Measurements from ENCODE around the gene RNPEPL1.
"Not testable (repeated sequence)": the region's sequence is repeated elsewhere in the genome, so short reads cannot be mapped to it uniquely, and the experiment has no call there.

Gene RNPEPL1, protein sequence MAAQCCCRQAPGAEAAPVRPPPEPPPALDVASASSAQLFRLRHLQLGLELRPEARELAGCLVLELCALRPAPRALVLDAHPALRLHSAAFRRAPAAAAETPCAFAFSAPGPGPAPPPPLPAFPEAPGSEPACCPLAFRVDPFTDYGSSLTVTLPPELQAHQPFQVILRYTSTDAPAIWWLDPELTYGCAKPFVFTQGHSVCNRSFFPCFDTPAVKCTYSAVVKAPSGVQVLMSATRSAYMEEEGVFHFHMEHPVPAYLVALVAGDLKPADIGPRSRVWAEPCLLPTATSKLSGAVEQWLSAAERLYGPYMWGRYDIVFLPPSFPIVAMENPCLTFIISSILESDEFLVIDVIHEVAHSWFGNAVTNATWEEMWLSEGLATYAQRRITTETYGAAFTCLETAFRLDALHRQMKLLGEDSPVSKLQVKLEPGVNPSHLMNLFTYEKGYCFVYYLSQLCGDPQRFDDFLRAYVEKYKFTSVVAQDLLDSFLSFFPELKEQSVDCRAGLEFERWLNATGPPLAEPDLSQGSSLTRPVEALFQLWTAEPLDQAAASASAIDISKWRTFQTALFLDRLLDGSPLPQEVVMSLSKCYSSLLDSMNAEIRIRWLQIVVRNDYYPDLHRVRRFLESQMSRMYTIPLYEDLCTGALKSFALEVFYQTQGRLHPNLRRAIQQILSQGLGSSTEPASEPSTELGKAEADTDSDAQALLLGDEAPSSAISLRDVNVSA

DNA sequence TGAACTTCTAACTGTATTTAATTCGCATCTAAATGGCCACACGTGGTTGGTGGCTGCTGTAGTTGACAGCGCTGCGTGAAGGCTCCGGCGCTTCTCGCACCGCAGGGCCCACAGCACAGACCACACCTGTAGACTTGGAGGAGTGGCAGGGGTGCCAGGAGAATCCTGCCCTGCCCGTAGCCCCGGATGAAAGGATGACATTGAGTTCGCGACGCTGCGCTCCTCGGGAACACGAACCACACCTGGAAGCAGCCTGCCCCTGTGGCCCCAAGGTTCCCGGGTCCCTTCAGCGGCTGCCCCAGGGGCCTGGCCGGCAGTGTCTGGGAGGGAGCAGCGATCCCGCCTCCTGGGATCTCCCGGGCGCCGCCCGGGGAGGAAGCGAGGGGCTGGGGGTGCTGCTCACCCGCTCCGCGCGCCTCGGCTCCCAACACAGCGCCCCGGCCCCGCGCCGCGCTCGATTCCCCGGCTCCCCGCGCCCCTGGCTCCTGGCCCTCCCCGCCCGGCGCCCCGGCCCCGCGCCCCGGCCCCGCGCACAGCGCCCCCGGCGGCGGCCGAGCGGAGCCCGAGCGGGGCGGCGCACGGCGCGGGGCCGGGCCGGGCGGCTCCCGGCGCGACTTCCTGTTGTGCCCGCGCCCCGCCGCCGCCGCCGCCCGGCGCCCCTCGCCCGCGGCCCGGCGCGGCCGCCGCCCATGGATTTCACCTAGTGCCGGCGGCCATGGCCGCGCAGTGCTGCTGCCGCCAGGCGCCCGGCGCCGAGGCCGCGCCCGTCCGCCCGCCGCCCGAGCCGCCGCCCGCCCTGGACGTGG, at the start of gene RNPEPL1:
Gene RNPEPL1, plus strand, starts transcription at position 613 of the 806 bp plus-strand sequence. Its CDS starts 103 bp downstream, at position 716.
- no peak for DNase-seq (ENCODE audit: low read depth, low spot score)

DNA sequence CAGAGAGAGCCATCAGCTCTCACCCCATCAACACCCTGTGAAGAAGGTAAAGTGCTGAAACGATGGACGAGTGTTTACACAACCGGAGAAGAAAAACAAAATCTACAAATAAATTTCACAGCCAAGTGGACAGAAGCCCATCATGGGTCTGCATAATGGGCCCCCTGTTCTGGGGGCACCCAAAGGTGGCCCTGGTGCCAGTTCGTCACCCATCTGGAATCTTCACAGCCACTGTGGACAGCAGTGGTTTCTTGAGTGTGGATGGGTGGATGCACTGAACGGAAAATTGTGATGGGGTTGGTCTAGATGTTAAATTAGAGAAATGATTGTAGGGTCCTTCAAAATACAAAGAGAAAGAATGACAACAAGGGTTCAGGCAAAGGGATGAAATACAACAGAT, 49.3 kb upstream of the RNPEPL1 start:
- no peak for DNase-seq (ENCODE audit: low read depth, low spot score)

DNA sequence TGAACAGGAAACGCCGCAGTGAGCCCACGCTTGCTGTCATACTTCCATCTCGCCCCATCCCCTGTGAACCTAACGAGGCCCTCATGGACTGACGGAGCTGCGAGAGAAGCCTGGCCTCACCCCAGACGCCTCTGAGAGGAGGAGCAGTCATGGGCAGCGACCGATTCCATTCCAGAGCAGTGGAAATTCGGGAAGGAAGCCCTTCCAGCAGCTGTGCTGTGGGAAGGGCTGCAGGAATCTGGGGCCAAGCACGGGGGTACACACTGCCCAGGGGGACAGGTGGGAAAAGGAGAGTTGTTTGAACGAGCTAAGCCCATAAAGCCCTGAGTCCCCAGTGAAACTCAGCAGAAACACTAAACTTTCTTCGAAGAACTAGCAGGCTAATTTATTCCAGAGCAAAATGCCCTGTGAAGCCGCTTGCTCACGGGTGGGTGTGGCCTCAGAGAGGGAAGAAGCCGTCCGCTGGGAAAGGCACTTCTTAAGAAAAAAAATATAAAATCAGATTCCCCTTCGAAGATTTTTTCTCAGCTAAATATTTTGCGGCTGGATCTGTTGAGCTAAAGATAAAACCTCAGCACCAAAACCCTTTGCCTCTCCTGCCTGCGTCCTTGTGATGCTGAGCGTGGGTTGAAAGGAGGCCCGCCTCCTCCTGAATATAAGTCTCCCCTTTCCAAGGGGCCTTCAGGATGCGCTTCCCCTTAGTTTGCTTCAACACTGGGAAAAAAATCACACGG, 48.7 kb upstream of the RNPEPL1 start:
- no peak for DNase-seq (ENCODE audit: low read depth, low spot score)

DNA sequence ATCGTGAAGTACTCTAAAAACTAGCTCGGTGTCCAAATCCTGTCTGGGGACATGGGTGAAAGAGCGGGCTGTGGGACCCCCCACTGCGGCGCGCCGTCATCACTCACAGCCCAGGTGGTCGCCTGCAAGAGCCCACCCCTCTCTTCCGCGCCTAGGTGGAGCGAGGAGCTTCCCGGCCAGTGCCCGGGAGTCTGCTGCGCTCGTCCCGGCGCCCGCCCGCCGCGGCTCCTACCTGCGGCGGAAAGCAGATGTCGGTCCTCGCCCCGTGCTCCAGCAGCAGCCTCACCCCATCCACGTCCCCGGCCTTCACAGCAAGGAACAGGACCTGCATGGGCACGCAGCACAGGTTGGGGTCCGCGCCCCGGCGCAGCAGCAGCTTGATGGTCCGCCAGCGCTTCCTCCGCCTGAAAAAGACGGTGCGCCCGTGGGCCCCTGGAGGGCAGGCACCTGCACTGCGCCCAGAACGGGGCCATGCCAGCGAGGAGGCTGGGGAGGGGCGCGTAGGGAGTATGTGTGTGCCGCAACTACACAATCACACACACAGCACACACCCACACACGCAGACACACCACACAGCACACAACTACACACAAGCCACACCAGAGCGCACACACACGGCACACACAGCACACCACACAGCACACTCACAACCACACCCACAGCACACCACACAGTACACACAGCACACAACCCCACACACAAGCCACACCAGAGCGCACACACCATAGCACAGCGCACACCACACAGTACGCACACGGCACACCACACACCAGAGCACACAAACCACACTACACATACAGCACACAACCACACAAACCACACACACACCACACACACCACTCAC, 47.9 kb upstream of the RNPEPL1 start:
- DNase-seq (ENCODE audit: low read depth, low spot score), result no peak

DNA sequence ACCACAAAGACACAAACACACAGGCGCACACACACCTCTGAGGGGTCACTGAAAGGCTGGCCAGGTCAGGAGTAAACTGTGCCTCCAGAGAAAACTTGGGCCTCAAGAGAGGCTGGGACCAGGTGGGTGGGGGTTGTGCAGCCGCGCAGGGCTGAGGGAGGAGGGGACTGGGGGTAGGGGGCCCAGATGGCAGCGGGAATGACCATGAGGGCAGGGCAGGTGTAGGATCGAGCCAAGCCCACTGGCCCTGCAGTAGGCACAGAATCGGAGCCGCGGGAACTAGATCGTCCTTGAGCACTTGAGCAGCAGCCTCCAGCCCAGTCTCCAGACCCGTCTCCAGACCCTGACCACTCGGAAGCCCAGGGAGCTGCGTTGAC, 47.3 kb upstream of the RNPEPL1 start:
- no peak for DNase-seq (ENCODE audit: low read depth, low spot score)

DNA sequence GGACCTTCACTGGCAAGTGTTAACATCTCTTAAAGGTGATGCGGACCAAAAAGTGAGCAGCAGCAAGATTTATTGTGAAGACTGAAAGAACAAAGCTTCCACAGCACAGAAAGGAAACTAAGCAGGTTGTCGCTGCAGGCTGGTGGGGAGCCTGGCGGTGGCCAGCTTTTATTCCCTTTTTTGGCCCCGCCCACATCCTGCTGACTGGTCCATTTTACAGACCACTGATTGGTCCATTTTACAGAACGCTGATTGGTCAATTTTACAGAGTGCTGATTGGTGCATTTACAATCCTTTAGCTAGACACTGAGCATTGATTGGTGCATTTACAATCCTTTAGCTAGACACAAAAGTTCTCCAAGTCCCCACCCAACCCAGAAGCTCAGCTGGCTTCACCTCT, 46.4 kb upstream of the RNPEPL1 start:
- not testable (repeated sequence) for DNase-seq (ENCODE audit: low read depth, low spot score)

DNA sequence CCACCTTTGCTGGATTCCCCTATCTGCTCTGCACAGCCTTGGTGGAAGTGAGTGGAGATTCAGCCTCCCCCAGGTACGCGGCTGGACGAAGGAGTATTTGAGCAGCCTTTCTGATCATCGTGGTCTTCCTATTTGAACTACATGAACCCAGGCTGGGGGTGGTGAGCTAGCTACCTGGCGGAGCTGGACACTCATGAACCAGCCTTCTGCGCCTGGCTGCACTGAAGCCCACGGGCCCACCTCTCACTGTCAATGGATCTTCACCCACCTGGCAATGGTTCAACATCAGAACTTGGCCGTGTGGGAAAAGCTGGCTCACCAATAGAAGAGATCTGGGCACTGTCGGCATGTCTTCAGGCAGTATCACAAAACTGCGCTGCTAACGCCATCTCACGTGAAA, 45.9 kb upstream of the RNPEPL1 start:
- DNase-seq (ENCODE audit: low read depth, low spot score), result no peak

DNA sequence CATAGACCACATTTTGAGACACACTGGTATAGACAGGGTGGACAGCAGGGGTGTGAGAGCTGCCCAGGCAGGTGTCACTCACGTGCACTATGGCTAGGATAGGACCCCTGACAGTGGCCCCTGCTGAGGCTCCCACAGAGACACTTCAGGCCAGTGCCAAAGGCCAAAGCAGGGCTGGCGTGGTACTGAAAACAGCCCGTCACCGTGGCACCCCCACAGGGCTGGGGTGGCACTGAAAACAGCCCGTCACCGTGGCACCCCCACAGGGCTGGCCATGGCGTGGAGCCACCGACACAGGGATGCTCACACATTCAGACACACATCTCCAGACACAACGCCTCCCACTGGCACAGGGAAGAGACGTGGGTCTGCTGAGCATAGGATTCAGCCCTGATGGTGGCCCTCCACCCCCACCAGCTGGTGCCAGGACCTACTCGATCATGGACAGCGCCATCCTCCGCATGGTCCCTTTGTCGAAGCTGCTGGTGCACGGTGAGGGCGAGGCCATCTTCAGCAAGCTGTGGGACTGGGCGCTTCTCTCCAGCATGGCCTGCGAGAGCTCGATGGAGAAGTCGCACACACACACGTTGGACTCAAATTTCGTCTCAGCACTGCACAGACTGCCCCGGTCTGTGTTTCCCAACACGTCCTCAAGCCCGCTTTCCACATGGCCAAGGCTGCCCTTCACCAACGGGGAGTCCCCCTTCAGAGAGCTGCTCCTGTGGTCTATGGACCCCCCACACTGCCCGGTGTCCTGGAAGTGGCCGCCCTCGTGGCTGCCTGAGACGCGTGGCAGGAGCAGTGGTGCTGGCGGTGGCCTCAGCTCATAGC, 44.6 kb upstream of the RNPEPL1 start:
- no peak for DNase-seq (ENCODE audit: low read depth, low spot score)

DNA sequence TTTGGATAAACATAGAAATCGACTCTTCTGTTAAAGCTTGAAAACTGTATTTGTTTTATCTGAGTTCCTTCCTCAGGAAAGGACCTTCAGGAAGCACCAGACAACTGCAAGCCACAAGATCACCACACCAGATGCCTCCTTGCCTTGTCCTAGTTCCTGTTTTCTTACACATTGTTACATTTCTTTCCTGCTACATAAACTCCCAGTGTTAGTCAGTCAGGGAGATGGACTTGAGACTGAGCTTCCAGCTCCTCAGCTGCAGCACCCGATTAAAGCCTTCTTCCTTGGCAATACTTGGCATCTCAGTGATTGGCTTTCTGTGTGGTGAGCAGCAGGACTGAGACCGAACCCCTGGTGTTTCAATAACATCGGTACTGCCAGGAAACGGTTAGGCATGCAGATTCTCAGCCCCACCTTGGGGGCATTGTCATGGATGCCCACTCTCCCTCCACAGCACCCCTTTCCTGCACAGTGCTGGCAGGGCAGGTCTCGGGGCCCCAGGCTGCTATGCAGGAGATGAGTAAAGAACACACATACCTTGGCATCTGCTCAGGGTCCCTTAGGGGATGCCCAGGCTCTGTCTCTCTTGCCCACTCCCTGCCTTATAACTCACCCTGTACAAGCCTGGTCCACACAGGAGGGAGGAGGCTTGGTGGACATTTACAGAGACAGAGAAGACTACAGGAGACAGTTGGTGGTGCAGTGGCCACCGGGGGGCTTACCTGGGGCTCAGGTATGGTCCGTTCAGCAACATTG, 43.1 kb upstream of the RNPEPL1 start:
- no peak for DNase-seq (ENCODE audit: low read depth, low spot score)

DNA sequence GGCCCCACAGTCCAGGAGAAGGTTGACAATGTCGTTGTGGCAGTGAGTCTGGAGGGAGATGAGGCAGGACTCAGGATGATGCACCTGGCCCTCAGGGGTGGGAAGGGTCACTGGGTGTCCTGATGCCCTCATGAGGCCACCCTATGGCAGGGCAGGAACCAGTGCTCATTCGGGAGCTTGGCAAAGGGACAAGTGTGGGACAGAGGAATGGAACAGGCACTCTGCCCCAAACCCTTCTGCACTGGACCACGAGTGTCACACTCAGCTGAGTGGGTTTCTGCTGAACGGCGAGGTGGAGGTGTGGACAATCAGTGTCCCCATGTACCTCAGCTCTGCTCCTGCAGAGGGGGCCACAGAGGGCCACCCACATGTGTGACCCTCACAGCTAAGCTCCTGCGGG, 42.5 kb upstream of the RNPEPL1 start:
- DNase-seq (ENCODE audit: low read depth, low spot score), result no peak

DNA sequence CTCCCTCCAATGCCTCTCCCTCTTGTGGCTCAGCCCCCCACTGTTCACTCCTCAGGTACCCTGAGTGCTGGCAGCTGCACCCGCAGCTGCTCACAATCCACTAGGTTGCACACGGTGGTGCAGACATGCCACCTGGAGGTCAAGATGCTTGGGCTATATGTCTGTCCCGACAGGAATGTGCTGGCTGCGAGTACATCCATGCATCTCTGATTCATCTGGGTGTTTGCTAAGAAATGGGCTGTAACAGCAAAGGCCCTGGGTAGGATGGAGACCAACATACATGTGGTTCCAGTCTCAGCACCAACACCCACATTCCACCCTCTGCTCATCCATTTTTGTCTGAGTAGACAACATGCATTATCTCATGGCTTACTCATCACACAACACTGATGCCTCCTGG, 41.8 kb upstream of the RNPEPL1 start:
- DNase-seq (ENCODE audit: low read depth, low spot score), result no peak

DNA sequence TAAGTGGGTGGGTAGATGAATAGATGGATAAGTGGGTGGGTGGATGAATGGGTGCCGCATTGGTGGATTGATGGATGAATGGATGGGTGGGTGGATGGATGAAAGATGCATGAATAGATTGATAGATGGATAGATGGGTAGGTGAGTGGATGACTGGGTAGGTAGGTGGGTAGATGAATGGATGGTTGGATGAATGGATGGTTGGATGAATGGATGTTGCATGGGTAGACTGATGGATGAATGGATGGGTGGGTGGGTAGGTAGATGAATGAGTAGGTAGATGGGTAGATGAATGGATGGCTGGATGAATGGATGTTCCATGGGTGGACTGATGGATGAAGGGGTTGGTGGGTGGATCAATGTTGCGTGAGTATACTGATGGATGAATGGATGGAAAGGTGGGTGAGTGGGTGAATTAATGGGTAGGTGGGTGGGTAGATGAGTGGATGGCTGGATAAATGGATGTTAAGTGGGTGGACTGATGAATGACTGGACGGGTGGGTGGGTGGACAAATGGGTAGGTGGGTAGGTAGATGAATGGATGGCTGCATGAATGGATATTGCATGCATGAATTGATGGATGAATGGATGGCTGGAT, 41.0 kb upstream of the RNPEPL1 start:
- no peak for DNase-seq (ENCODE audit: low read depth, low spot score)

DNA sequence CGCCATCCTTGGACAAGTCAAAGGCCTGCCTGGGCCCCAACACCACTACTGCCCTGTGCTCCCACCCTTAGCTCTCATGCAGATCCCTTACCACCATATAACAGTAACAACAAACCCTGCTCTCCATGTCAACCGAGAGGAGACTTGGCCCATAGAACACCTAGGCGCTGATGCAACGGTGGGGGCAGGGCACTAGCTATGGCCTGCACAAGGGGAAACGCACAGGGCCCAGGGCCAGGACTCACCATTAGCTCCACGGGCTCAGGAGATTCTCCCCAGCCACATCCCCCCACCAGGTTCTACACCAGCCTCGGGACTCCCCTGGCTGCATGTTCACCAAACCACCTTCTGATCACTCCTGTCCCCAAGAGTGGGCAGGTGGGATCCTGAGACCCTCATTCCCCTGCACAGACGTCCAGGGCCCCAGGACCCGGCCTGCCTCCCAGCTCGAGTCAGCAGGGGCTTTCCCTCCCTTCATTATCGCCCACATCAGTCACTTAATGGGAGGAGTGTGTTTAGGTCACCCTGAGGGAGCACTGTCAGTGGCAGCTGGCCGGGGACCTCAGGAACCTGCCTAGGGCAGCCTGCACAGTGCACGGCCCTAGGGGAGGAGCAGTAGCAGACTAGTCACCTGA, 39.8 kb upstream of the RNPEPL1 start:
- DNase-seq (ENCODE audit: low read depth, low spot score), result no peak

DNA sequence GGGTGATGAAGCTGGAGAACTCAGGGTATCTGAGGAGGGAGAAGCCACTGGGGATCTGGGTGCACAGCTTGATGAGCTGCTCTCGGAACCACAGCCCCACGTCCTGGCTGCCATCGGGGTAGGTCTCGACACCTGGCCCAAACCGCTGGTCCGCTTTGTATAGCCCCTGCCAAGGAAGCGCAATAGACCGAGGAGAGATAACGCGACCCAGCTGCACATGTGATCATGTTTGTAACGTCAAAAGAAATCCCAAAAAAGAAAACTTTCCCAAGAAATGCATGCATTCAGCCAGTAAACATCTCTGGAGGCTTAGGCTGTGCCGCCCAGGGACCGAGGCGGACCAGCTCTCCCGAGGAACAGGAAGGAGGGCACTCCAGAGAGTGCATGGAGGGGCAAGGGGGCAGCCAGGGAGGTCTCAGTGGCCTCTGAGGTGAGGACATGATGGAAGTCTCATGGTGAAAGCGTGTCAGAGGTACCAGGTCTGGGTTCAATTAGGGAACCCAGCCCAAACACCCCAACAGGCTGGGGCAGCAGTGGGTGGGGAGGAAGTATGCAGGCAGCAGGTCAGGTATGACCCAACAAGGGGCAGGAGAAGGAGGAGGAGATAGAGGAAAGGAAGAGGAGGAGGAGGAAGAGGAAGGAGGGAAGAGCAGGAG, 38.8 kb upstream of the RNPEPL1 start:
- DNase-seq (ENCODE audit: low read depth, low spot score), result no peak

DNA sequence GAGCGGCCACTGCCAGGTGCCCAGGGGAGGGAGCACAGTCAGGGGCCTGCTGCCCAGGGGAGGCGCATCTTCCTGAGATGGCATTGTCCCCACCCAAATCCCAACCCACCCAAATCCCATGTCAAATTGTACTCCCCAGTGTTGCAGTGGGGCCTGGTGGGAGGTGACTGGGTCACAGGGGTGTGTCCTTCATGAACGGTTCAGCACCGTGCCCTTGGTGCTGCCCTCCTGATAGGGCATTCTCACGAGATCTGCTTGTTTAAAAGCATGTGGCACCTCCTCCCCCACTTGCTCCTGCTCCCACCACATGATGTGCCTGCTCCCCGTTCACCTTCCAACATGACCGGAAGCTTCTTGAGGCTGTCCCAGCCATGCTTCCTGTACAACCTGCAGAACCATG, 38.1 kb upstream of the RNPEPL1 start:
- no peak for DNase-seq (ENCODE audit: low read depth, low spot score)

DNA sequence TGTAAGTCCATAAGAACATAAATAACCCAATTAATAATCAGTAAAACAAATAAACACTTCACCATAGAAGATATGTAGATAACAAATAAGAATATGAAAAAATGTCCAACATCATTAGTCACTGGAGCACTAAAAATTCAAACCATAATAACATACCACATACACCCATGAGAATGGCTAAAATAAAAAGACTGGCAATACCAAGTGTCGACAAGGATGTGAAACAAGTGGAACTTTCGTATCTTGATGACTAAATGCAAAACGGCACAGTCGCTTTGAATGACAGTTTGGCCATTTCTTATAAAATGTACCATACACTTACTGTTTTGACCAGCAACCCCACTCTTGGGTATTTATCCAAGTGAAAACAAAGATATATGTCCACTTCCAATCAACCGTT, 37.2 kb upstream of the RNPEPL1 start:
- no peak for DNase-seq (ENCODE audit: low read depth, low spot score)

DNA sequence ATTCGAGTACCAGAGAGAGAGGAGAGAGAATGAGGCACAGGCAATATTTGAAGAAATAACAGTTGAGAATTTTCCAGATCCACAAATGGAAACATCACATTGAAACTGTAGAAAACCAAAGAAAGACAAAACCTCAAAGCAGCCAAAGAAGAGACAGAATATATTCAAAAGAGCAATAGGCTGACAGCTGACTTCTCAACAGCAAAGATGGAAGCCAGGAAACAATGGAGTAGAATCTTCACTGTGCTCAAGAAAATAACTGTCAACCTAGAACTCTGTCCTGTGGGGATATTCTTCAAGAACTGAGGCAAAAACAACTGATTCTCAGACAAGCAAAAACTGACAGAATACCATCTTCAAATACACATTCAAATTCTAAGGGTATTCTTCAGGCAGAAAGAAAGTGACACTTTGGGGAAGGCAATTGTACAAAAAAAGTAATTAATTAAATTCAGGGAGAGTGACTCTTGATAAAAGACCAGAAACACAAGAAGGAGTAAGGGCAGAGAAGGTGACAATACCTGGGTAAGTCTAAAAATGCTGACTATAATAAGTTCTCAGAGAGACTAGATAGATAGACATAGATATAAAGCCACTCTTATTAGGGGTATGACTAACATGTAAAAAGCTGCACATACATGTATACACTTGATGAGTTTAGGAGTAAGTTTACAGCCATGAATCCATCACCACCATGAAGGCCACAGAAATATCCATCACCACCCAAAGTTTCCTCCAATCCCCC, 36.1 kb upstream of the RNPEPL1 start:
- no peak for DNase-seq (ENCODE audit: low read depth, low spot score)
